Erythroblast (primary cell): Measurements from ENCODE around the gene PPP1R14B.

Source experiments
- GATA1 ChIP-seq: IDR thresholded peaks from 2 replicates; pipeline ENCODE4 v1.6.1; 2011; ENCODE audit warnings: low read depth, mild to moderate bottlenecking, control low read depth, low read length, moderate library complexity
- POLR2A ChIP-seq: IDR thresholded peaks from 2 replicates; pipeline ENCODE4 v1.6.1; 2011; ENCODE audit warnings: mild to moderate bottlenecking, low read length

DNA sequence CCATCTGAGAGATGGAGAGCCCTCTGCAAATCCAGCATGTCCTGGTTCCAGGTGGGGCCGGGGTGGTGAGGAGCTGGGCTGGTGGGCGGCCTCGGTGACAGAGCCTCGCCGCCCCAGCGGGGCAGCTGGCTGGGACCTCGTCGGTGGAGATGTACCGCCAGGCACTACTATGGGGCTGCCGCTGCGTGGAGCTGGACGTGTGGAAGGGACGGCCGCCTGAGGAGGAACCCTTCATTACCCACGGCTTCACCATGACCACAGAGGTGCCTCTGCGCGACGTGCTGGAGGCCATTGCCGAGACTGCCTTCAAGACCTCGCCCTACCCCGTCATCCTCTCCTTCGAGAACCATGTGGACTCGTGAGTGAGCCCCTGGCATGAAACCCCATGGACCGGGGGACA lies 11.6 kb upstream of the PPP1R14B start:
- no peak for TF ChIP-seq POLR2A
- TF ChIP-seq GATA1, result no peak
